Brain microvascular endothelial cell (primary cell): Measurements from ENCODE around the gene GPHN.

Source experiments
- DNase-seq: peaks from one replicate; pipeline ENCODE4 v3.0.0-alpha.2; 2020
- H3K27ac ChIP-seq: fragments of 250-450 bp; sonication (Bioruptor Pico); 2 replicates; pipeline ENCODE4 v1.5.1; 2020; ENCODE audit warnings: mild to moderate bottlenecking, moderate library complexity
- H3K27me3 ChIP-seq: fragments of 250-450 bp; sonication (Bioruptor Pico); replicated peaks from 2 replicates; pipeline ENCODE4 v1.5.1; 2020; ENCODE audit warnings: mild to moderate bottlenecking
- H3K36me3 ChIP-seq: fragments of 250-450 bp; sonication (Bioruptor Pico); replicated peaks from 2 replicates; pipeline ENCODE4 v1.5.1; 2020; ENCODE audit warnings: mild to moderate bottlenecking
- H3K4me3 ChIP-seq: 2 replicates; pipeline ENCODE4 v1.5.1; 2011; ENCODE audit warnings: low read depth, mild to moderate bottlenecking, control low read depth, low read length, moderate library complexity
- CTCF ChIP-seq: IDR thresholded peaks from 2 replicates; pipeline ENCODE4 v1.5.1; 2011; ENCODE audit warnings: low read depth, mild to moderate bottlenecking, moderate library complexity, low read length, control low read depth, inconsistent platforms; ENCODE audit errors: missing control alignments
- in situ Hi-C: cut with HindIII; loops from 2 replicates; pipeline ENCODE4 v1.10.0; 2017; ENCODE audit warnings: low sequenced_read_pairs, low pct_ligation_motif_present

The GPHN gene

DNA sequence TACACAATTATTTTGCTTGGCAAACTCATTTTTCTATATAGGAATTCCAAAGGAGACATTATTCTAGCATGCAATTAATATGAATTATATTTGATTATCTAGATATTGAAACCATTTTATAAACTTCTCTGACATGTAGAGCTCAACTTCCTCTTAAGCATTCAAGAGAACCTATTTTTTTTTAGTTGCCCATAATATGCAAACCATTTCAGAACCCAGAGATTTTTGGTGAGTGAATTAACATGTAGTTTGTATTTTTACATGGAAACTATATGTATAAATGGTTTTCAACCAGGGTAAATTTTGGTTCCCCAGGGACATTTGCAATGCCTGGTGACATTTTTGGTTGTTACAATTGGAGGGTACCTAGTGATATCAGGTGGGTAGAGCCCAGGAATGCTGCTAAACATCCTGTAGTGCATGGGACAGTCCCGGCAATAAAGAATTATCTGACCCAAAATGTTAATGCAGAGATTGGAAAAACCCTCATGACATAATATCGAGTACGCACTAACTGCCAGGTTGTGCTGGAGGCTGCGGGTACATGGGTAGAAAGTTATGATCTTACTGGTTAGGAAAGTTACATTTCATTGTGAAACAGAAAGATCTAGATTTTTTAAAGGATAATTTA, 342.4 kb downstream of the GPHN start:
- no peak for TF ChIP-seq CTCF
- in situ Hi-C loops = no loop called here
- no peak for DNase-seq
- H3K27ac ChIP-seq = no peak overlapping the region
- no peak overlapping the region for H3K4me3 ChIP-seq
- H3K36me3 ChIP-seq = no peaks in the 10 kb centered on the region
- no peaks in the 10 kb centered on the region for H3K27me3 ChIP-seq

- Histone ChIP-seq H3K4me3 (no peak overlapping the region), H3K27me3 (no peaks in the 10 kb centered on the region), H3K27ac (no peak overlapping the region), H3K36me3 (no peaks in the 10 kb centered on the region)
- in situ Hi-C loops = no loop called here
- no peak for TF ChIP-seq CTCF
- DNase-seq = no peak
Observed at GRCh38 chr14:66853311-66853710, 345.4 kb downstream of the GPHN start.

GRCh38 chr14:66857867-66858266, 349.9 kb downstream of the GPHN start:
- in situ Hi-C loops = no loop called here
- Histone ChIP-seq H3K4me3 (no peak overlapping the region), H3K27me3 (no peaks in the 10 kb centered on the region), H3K36me3 (no peaks in the 10 kb centered on the region), H3K27ac (no peak overlapping the region)
- TF ChIP-seq CTCF = no peak
- DNase-seq = no peak

DNA sequence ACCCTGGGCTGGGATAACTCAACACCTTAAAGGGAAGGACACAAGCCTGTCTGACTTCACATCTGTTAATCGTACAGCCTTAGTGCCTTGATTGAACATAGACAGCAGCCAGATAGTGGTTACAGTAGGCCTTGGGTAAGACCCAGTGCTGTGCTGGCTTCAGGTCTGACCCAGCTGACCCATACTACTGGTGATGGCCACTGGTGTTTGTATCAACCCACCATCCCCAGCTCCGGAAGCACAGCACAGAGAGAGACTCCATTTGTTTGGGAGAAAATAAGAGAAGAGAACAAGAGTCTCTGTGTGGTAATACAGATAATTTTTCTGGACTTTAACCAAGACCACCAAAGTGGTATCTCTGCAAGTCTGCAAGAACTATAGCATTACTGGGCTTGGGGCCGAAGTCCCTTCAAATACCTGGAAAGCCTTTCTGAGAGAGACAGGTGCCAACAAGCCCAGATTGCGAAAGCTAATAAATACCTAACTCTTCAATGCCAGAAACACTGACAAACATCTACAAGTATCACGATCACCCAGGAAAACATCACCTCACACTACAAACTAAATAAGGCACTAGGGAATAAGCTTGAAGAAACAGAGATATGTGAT, 351.2 kb downstream of the GPHN start:
- Histone ChIP-seq H3K27ac (no peak overlapping the region), H3K4me3 (no peak overlapping the region), H3K27me3 (no peaks in the 10 kb centered on the region), H3K36me3 (no peaks in the 10 kb centered on the region)
- DNase-seq = no peak
- no peak for TF ChIP-seq CTCF
- in situ Hi-C loops = no loop called here

- in situ Hi-C loops = no loop called here
- no peak for TF ChIP-seq CTCF
- no peak for DNase-seq
Observed at GRCh38 chr14:66881596-66881995, 373.6 kb downstream of the GPHN start.

DNA sequence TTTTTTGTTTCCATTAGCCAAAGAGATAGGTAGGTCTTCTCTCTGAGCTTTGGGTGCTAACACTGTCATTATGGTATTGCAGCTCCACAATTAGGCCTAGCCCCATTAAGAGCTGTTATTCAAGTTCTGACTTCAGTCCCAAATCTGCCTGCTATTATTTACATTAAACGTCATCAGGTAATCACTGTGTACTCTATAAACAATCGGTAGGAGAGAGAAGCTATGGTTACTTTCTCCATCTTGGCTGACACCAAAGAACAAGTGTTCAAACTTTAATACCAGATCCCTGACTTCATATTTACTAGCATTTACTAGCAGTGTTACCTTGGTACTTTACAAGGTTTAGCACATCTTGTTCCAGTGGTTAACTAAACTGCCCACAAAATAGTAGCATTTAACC, 376.2 kb downstream of the GPHN start:
- H3K4me3 ChIP-seq = no peak overlapping the region
- no peak for DNase-seq
- no peak for TF ChIP-seq CTCF
- no peaks in the 10 kb centered on the region for H3K27me3 ChIP-seq
- H3K27ac ChIP-seq = no peak overlapping the region
- in situ Hi-C loops = no loop called here
- no peaks in the 10 kb centered on the region for H3K36me3 ChIP-seq

More at GRCh38 chr14:66881596-66881995, 373.6 kb downstream of the GPHN start:
- Histone ChIP-seq H3K27me3 (no peaks in the 10 kb centered on the region), H3K4me3 (no peak overlapping the region), H3K27ac (no peak overlapping the region), H3K36me3 (no peaks in the 10 kb centered on the region)
